ENCODE results near the gene USP5.
"Not testable (repeated sequence)": the region's sequence is repeated elsewhere in the genome, so short reads cannot be mapped to it uniquely, and the experiment has no call there.

Gene USP5

GRCh38 chr12:6843118-6843902, 8.6 kb upstream of the USP5 start:
- no peak for DNase-seq

- DNase-seq: no peak
These were observed 6.6 kb upstream of the USP5 start for GRCh38 chr12:6845395-6845794.

- no peak for DNase-seq
These were observed 5.6 kb upstream of the USP5 start for GRCh38 chr12:6846316-6846869.

- no peak for DNase-seq
These were observed 4.3 kb upstream of the USP5 start for GRCh38 chr12:6847676-6848075.

- no peak for DNase-seq
These were observed 2.5 kb upstream of the USP5 start for GRCh38 chr12:6849427-6849826.

GRCh38 chr12:6849976-6850560, 1.9 kb upstream of the USP5 start:
- DNase-seq: no peak

GRCh38 chr12:6850796-6851152, 1.2 kb upstream of the USP5 start:
- no peak for DNase-seq

- DNase-seq: peak; percentile 97
These were observed 613 bp upstream of the USP5 start, which contains the start of gene CDCA3 for GRCh38 chr12:6851153-6851920. Gene CDCA3 (minus strand): TSS chr12:6851286. CDS start chr12:6850952, 334 bp downstream.

- DNase-seq: no peak
These were observed 853 bp downstream of the USP5 start for GRCh38 chr12:6852651-6853354.

- DNase-seq: no peak
These were observed 1.7 kb downstream of the USP5 start for GRCh38 chr12:6853626-6854025.

GRCh38 chr12:6854036-6854435, 2.1 kb downstream of the USP5 start:
- no peak for DNase-seq

GRCh38 chr12:6855322-6855721, 3.4 kb downstream of the USP5 start:
- no peak for DNase-seq

GRCh38 chr12:6858799-6859198, 6.8 kb downstream of the USP5 start:
- no peak for DNase-seq

GRCh38 chr12:6860116-6860515, 8.2 kb downstream of the USP5 start:
- no peak for DNase-seq

- DNase-seq: no peak
These were observed 9.0 kb downstream of the USP5 start for GRCh38 chr12:6860942-6861341.

- no peak for DNase-seq
These were observed 9.4 kb downstream of the USP5 start for GRCh38 chr12:6861391-6861790.

GRCh38 chr12:6863033-6863432, 11.1 kb downstream of the USP5 start:
- no peak for DNase-seq

- DNase-seq: no peak
These were observed 11.8 kb downstream of the USP5 start for GRCh38 chr12:6863586-6864321.

- not testable (repeated sequence) for DNase-seq
These were observed 13.4 kb downstream of the USP5 start for GRCh38 chr12:6865307-6865706.

- DNase-seq: no peak
These were observed 14.4 kb downstream of the USP5 start for GRCh38 chr12:6866163-6866919.

- DNase-seq: peak; percentile 80
These were observed 15.0 kb downstream of the USP5 start for GRCh38 chr12:6866920-6867412.

Data from retina (tissue), 1 donor.